OCI-M2 (cell line): ENCODE results near the gene SLC45A1.

ENCODE experiments used
- DNase-seq: peaks from one replicate; lab custom pipeline; 2025; ENCODE audit not compliant: unreplicated experiment; lab: John Stamatoyannopoulos, UW

Gene SLC45A1

GRCh38 chr1:8311068-8311718, 6.7 kb upstream of the SLC45A1 start:
- DNase-seq, result no peak

GRCh38 chr1:8312235-8313218, 5.4 kb upstream of the SLC45A1 start:
- DNase-seq, result no peak

GRCh38 chr1:8313231-8313630, 4.7 kb upstream of the SLC45A1 start:
- DNase-seq, result no peak

- DNase-seq, result no peak
These were observed 3.3 kb upstream of the SLC45A1 start for GRCh38 chr1:8314346-8315280.

- no peak for DNase-seq
These were observed 2.1 kb upstream of the SLC45A1 start for GRCh38 chr1:8315573-8316475.

GRCh38 chr1:8318436-8318835, 522 bp downstream of the SLC45A1 start:
- DNase-seq, result no peak

- DNase-seq, result no peak
These were observed 3.7 kb downstream of the SLC45A1 start for GRCh38 chr1:8321612-8322011.

GRCh38 chr1:8323706-8324105, 5.8 kb downstream of the SLC45A1 start:
- no peak for DNase-seq

GRCh38 chr1:8324176-8324810, 6.4 kb downstream of the SLC45A1 start:
- DNase-seq, result no peak

GRCh38 chr1:8325771-8326170, 7.9 kb downstream of the SLC45A1 start:
- no peak for DNase-seq

GRCh38 chr1:8326265-8326664, 8.4 kb downstream of the SLC45A1 start:
- DNase-seq, result no peak

GRCh38 chr1:8328271-8328670, 10.4 kb downstream of the SLC45A1 start:
- DNase-seq, result no peak

GRCh38 chr1:8329439-8329838, 11.5 kb downstream of the SLC45A1 start:
- no peak for DNase-seq

GRCh38 chr1:8329858-8330257, 11.9 kb downstream of the SLC45A1 start:
- DNase-seq, result no peak

GRCh38 chr1:8330271-8331125, 12.6 kb downstream of the SLC45A1 start:
- no peak for DNase-seq

GRCh38 chr1:8332806-8333205, 14.9 kb downstream of the SLC45A1 start:
- DNase-seq, result no peak

- no peak for DNase-seq
These were observed 15.5 kb downstream of the SLC45A1 start for GRCh38 chr1:8333246-8333987.
